Endothelial cell (in vitro differentiated cells): Measurements from ENCODE around the gene SLC25A41. TPM values are rescaled to one million over a fixed set of nuclear protein-coding genes. Genes with fewer than 3 reads are reported as not detected.

ENCODE experiments used
- DNase-seq: peaks from one replicate; pipeline ENCODE4 v3.0.0; 2021; ENCODE audit warnings: low spot score
- H3K27ac Mint-ChIP-seq: one replicate; pipeline ENCODE4 v1.8.0; 2021; ENCODE audit warnings: mixed read lengths, inconsistent platforms; ENCODE audit not compliant: unreplicated experiment
- H3K27me3 Mint-ChIP-seq: one replicate; pipeline ENCODE4 v1.8.0; 2021; ENCODE audit warnings: mild to moderate bottlenecking, moderate library complexity, mixed read lengths, inconsistent platforms; ENCODE audit not compliant: unreplicated experiment
- H3K36me3 Mint-ChIP-seq: one replicate; pipeline ENCODE4 v1.8.0; 2021; ENCODE audit warnings: mild to moderate bottlenecking, low read depth, mixed read lengths, inconsistent platforms; ENCODE audit not compliant: unreplicated experiment
- H3K4me1 Mint-ChIP-seq: one replicate; pipeline ENCODE4 v1.8.0; 2021; ENCODE audit warnings: mild to moderate bottlenecking, mixed read lengths, inconsistent platforms; ENCODE audit not compliant: unreplicated experiment
- H3K4me3 Mint-ChIP-seq: one replicate; pipeline ENCODE4 v1.8.0; 2021; ENCODE audit warnings: mild to moderate bottlenecking, mixed read lengths, inconsistent platforms; ENCODE audit not compliant: unreplicated experiment
- H3K9me3 Mint-ChIP-seq: one replicate; pipeline ENCODE4 v1.8.0; 2021; ENCODE audit warnings: mixed read lengths, inconsistent platforms; ENCODE audit not compliant: unreplicated experiment
- CTCF ChIP-seq: fragments of 200-600 bp; sonication (generic); IDR thresholded peaks from one replicate; pipeline ENCODE4 v1.5.0; 2021; ENCODE audit warnings: antibody characterized with exemption; ENCODE audit not compliant: unreplicated experiment
- total RNA-seq: library from RNA; stranded (reverse); fragmentation: NEBNext Ultra II Directional; extraction: Animal tissue kit (Norgen Biotek cat#: 25700); gene quantifications from one replicate; pipeline ENCODE4 v1.2.1, GENCODE V29; 2021; ENCODE audit not compliant: unreplicated experiment

SLC25A41 gene
- total RNA-seq, 1 donor from 2014 or later, result 0.23 TPM

- Mint-ChIP-seq H3K27me3 (peaks cover 2% of the 10 kb centered on the region), H3K27ac (no peak overlapping the region), H3K4me3 (no peak overlapping the region), H3K9me3 (no peaks in the 10 kb centered on the region), H3K36me3 (no peaks in the 10 kb centered on the region), H3K4me1 (peaks cover 4% of the 10 kb centered on the region)
- no peak for DNase-seq
- no peak for TF ChIP-seq CTCF
Measured at GRCh38 chr19:6480848-6481415, 47.4 kb upstream of the SLC25A41 start.

GRCh38 chr19:6479836-6480398 lies 46.4 kb upstream of the SLC25A41 start:
- no peak for TF ChIP-seq CTCF
- Mint-ChIP-seq H3K36me3 (no peaks in the 10 kb centered on the region), H3K27me3 (peaks cover 2% of the 10 kb centered on the region), H3K4me3 (no peak overlapping the region), H3K4me1 (peaks cover 4% of the 10 kb centered on the region), H3K9me3 (no peaks in the 10 kb centered on the region), H3K27ac (no peak overlapping the region)
- no peak for DNase-seq

- no peaks in the 10 kb centered on the region for H3K9me3 Mint-ChIP-seq
- no peak for TF ChIP-seq CTCF
- H3K27me3 Mint-ChIP-seq, result peaks cover 3% of the 10 kb centered on the region
- DNase-seq, result no peak
- H3K4me3 Mint-ChIP-seq, result no peak overlapping the region
- H3K4me1 Mint-ChIP-seq, result peaks cover 4% of the 10 kb centered on the region
- no peaks in the 10 kb centered on the region for H3K36me3 Mint-ChIP-seq
- H3K27ac Mint-ChIP-seq, result no peak overlapping the region
Measured at GRCh38 chr19:6478815-6479214, 45.3 kb upstream of the SLC25A41 start.

- H3K4me1 Mint-ChIP-seq, result peaks cover 3% of the 10 kb centered on the region
- H3K4me3 Mint-ChIP-seq, result no peak overlapping the region
- no peak for DNase-seq
- TF ChIP-seq CTCF, result no peak
- H3K27me3 Mint-ChIP-seq, result peaks cover 1% of the 10 kb centered on the region
- H3K27ac Mint-ChIP-seq, result no peak overlapping the region
- H3K36me3 Mint-ChIP-seq, result no peaks in the 10 kb centered on the region
- no peaks in the 10 kb centered on the region for H3K9me3 Mint-ChIP-seq
Measured at GRCh38 chr19:6476896-6477431, 43.4 kb upstream of the SLC25A41 start.

DNA sequence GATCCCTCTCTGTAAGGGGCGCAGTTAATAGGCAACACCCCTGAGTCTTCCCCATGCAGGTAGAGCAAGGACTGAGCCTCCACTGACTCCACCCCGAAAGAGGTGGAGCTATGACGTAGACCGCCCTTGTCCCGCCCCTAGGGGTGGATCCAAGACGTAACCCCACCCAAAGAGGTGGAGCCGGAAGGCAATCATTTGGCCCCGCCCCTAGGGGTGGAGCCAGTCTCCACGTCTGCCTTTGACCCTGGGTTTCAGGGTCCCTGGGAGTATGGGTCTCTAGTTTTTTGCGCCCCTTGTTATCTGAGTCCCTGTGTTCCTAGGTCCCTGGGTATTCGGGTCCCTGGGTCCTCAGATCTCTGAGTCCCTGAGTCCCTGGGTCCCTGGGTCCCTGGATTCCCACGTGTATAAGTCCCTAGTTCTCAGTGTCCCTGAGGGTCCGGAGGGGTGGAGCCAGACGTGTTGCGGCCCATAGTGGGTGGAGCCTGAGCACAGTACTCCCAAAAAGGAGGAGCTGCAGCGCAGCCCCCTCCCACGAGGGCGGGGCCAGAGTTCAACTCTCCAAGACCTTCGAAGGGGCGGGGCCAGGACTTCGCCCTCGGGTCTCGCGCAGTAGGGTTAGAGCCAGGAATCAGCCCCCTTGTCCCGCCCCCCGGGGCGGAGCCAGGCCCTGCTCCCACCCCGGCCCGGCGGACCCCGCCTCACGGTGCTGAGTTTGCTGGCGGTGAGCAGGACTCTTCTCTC lies 42.8 kb upstream of the SLC25A41 start:
- H3K27me3 Mint-ChIP-seq, result peaks cover 1% of the 10 kb centered on the region
- H3K4me3 Mint-ChIP-seq, result no peak overlapping the region
- no peak for TF ChIP-seq CTCF
- no peaks in the 10 kb centered on the region for H3K9me3 Mint-ChIP-seq
- H3K36me3 Mint-ChIP-seq, result no peaks in the 10 kb centered on the region
- no peak overlapping the region for H3K27ac Mint-ChIP-seq
- no peaks in the 10 kb centered on the region for H3K4me1 Mint-ChIP-seq
- DNase-seq, result peak; percentile 75
